A549 (cell line): ENCODE results near the gene GULP1. TPM values are rescaled to one million over a fixed set of nuclear protein-coding genes. Genes with fewer than 3 reads are reported as not detected.

Source experiments
- ATAC-seq, 2 experiments: fragments of 200-7000 bp in 1 of 2; fragments of >200 bp in 1 of 2; cut with Nextera tagmentation in 1 of 2; cut with Tn5 transposase in 1 of 2; 3 replicates each; pipeline versions ENCODE4 v1.8.0 to v1.9.1; 2018 to 2020; ENCODE audit warnings: mild to moderate bottlenecking in 1 of 2, moderate library complexity in 1 of 2
- CTCF ChIA-PET: fragments of 300-600 bp; sonication (Branson Sonifier 250); formaldehyde crosslinking; extraction: SDS; loops from one replicate; lab custom pipeline; 2021; ENCODE audit warnings: antibody characterized with exemption, inconsistent platforms; lab: Yijun Ruan, JAX
- POLR2A ChIA-PET: fragments of 350-600 bp; formaldehyde crosslinking; extraction: SDS; loops from one replicate; lab custom pipeline; 2021; ENCODE audit warnings: antibody characterized with exemption, inconsistent platforms; lab: Yijun Ruan, JAX
- DNase-seq, 2 experiments: peaks; one replicate each; pipeline versions ENCODE4 v3.0.0 to v3.0.0-alpha.2; 2011 to 2016; ENCODE audit warnings: low read depth in 1 of 2, low spot score in 1 of 2
- FAIRE-seq: peaks from 2 replicates; lab custom pipeline; 2011; peaks lifted over from hg19 to GRCh38; lab: Jason Lieb, UNC
- H3K27ac ChIP-seq, 2 experiments: fragments of >200 bp; sonication (Bioruptor Twin); formaldehyde crosslinking; 3 replicates each; pipeline ENCODE4 v1.5.1; 2016 to 2017
- H3K4me1 ChIP-seq: fragments of >200 bp; sonication (Bioruptor Twin); formaldehyde crosslinking; 3 replicates; pipeline ENCODE4 v1.6.1; 2016
- H3K4me2 ChIP-seq: fragments of >200 bp; sonication (Bioruptor Twin); formaldehyde crosslinking; 3 replicates; pipeline ENCODE4 v1.6.1; 2016
- H3K4me3 ChIP-seq: fragments of >200 bp; sonication (Bioruptor Twin); formaldehyde crosslinking; 3 replicates; pipeline ENCODE4 v1.5.1; 2016
- H3K9me3 ChIP-seq: fragments of >200 bp; sonication (Bioruptor Twin); formaldehyde crosslinking; 3 replicates; pipeline ENCODE4 v1.6.1; 2016
- CBX8 ChIP-seq: fragments of 200-600 bp; sonication (generic); IDR thresholded peaks from 2 replicates; pipeline ENCODE4 v1.6.1; 2016
- CHD2 ChIP-seq: fragments of 150-350 bp; IDR thresholded peaks from 2 replicates; pipeline ENCODE4 v1.6.1; 2014; ENCODE audit warnings: low read length; ENCODE audit not compliant: partially characterized antibody
- EHF ChIP-seq: fragments of 250-450 bp; sonication (Bioruptor Pico); IDR thresholded peaks from 2 replicates; pipeline ENCODE4 v1.5.0; 2020; ENCODE audit warnings: mild to moderate bottlenecking
- EP300 ChIP-seq, 2 experiments: fragments of >200 bp; sonication (Bioruptor Twin); formaldehyde crosslinking; IDR thresholded peaks; 2 replicates in 1 of 2; 3 replicates in 1 of 2; pipeline ENCODE4 v1.6.1; 2016 to 2017
- FOSL2 ChIP-seq, 2 experiments: fragments of 450-650 bp in 1 of 2; fragments of >200 bp in 1 of 2; sonication (Bioruptor Twin) in 1 of 2; formaldehyde crosslinking; IDR thresholded peaks; 2 replicates each; pipeline versions ENCODE4 v1.5.0 to v1.6.1; 2016 to 2020; ENCODE audit warnings: mild to moderate bottlenecking in 1 of 2, moderate library complexity in 1 of 2
- GATA3 ChIP-seq: IDR thresholded peaks from 2 replicates; pipeline ENCODE4 v1.6.1; 2012; ENCODE audit warnings: borderline replicate concordance
- HDAC2 ChIP-seq: fragments of 200-600 bp; sonication (generic); IDR thresholded peaks from 2 replicates; pipeline ENCODE4 v1.6.1; 2016
- HES2 ChIP-seq: fragments of >200 bp; sonication (Bioruptor Twin); formaldehyde crosslinking; IDR thresholded peaks from 2 replicates; pipeline ENCODE4 v1.6.1; 2016
- HOXB13 ChIP-seq: fragments of 250-450 bp; sonication (Bioruptor Pico); IDR thresholded peaks from 2 replicates; pipeline ENCODE4 v1.5.0; 2020; ENCODE audit warnings: low read depth, mild to moderate bottlenecking, moderate library complexity
- JUNB ChIP-seq: fragments of >200 bp; sonication (Bioruptor Twin); formaldehyde crosslinking; IDR thresholded peaks from 2 replicates; pipeline ENCODE4 v1.6.1; 2016
- MAFK ChIP-seq: fragments of 450-650 bp; IDR thresholded peaks from 2 replicates; pipeline ENCODE4 v1.6.1; 2014; ENCODE audit not compliant: partially characterized antibody
- MAX ChIP-seq: IDR thresholded peaks from 2 replicates; pipeline ENCODE4 v1.6.1; 2012
- POLR2A ChIP-seq: IDR thresholded peaks from 2 replicates; pipeline ENCODE4 v1.6.1; 2012; ENCODE audit warnings: mild to moderate bottlenecking, low read length
- RARB ChIP-seq: fragments of 250-450 bp; sonication (Bioruptor Pico); IDR thresholded peaks from 2 replicates; pipeline ENCODE4 v1.8.0; 2021; ENCODE audit warnings: mild to moderate bottlenecking, moderate library complexity
- RCOR1 ChIP-seq: fragments of 150-350 bp; IDR thresholded peaks from 2 replicates; pipeline ENCODE4 v1.6.1; 2014; ENCODE audit warnings: antibody characterized with exemption, low read length, low read depth
- REST ChIP-seq: fragments of 200-600 bp; sonication (generic); IDR thresholded peaks from 2 replicates; pipeline ENCODE4 v1.6.1; 2016; ENCODE audit warnings: antibody characterized with exemption, mild to moderate bottlenecking, moderate library complexity
- RNF2 ChIP-seq: fragments of 200-600 bp; sonication (generic); IDR thresholded peaks from 2 replicates; pipeline ENCODE4 v1.6.1; 2016; ENCODE audit warnings: low read depth, mild to moderate bottlenecking, antibody characterized with exemption, moderate library complexity, borderline replicate concordance
- SREBF2 ChIP-seq: fragments of 450-650 bp; IDR thresholded peaks from 2 replicates; pipeline ENCODE4 v1.6.1; 2014; ENCODE audit warnings: mild to moderate bottlenecking, moderate library complexity
- ZFP36 ChIP-seq: fragments of 450-650 bp; IDR thresholded peaks from 2 replicates; pipeline ENCODE4 v1.6.1; 2014; ENCODE audit warnings: borderline replicate concordance; ENCODE audit not compliant: partially characterized antibody
- WGBS: methylation state at CpG from one replicate; pipeline ENCODE4 v1.1.6; 2017; ENCODE audit errors: missing lambda C conversion rate; 5-methylcytosine and 5-hydroxymethylcytosine counted together
- polyA plus RNA-seq, 4 experiments: library from polyadenylated mRNA; depleted of rRNA in 3 of 4; stranded (reverse); fragments of >200 nt; fragmentation: RNase III in 1 of 4; extraction: RNeasy Plus Mini Kit Qiagen cat#74134 plus additional on column Dnase treatment in 1 of 4; gene quantifications; 2 replicates in 3 of 4; 3 replicates in 1 of 4; pipeline ENCODE4 v1.2.3, GENCODE V29; 2011 to 2017
- TF ChIP-seq, protein P1 (sequence below): fragments of 450-650 bp; IDR thresholded peaks from 2 replicates; pipeline ENCODE4 v1.6.1; 2014; ENCODE audit warnings: antibody characterized with exemption
- TF ChIP-seq, protein P2 (sequence below): fragments of 250-450 bp; sonication (Bioruptor Pico); IDR thresholded peaks from 2 replicates; pipeline ENCODE4 v1.5.0; 2021; ENCODE audit warnings: mild to moderate bottlenecking, moderate library complexity, borderline replicate concordance
- TF ChIP-seq, protein P3 (sequence below): fragments of 150-350 bp; IDR thresholded peaks from 2 replicates; pipeline ENCODE4 v1.6.1; 2014; ENCODE audit warnings: low read depth, mild to moderate bottlenecking, low read length

GULP1 gene
- polyA plus RNA-seq, 2 of the 4 experiments (the other 2 are of a cell fraction) = 30.7 to 89.2 TPM

DNA sequence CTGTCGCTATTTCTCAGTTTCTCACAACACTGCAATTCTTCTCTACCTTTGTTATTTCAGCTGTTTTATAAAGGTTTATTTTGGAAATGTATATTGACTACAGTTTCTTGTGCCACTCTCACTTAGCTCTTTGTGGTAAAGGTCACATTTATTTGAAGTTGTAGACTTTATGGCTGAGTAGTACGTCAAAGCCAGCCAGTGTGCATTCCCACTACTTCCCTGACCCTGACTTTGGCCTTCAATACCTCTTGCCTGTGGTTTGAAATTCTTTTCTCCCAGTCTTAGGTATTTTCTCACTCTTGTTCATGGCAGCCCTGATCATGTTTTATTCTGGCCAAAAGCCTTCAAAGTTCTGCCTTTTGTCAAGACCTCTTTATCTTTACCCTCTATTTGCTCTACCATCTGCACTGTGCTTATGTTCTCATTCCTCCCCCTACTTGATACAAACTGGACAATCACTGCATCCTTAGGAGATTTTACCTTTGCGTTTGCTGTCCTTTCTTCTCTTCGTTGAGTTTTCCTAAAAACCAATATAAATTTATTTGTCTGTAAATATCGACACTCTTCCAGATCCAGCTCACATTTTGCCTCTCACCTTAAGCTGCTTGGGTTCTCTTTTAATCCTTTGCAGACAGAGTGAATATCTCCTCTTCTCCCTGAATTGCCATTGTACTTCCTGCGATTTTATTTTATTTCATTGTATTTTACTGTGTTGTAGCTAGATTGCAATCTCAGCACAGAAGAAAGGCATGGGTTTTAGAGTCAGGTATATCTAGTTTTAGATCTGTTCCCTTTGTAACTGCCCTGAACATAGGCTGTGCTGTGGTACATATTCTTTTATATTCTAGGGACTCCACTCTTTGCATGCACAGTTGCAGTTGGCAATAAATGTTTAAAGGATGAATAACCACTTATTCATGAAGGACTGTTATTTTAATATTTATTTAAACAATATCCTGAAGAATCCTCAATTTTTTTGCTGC is 31.2 kb downstream of the GULP1 start:
- ATAC-seq = peak; percentile 60 to 86
- 9% methylated on average over 6 of the region's 6 CpGs for WGBS
- DNase-seq = peak in 1 of 2 experiments; percentile 77
- Histone ChIP-seq H3K27ac (peak overlapping the region; percentile 56 to 74), H3K4me3 (0 out of 3 replicates have a peak overlapping the region, but pooled peaks have one; percentile 16), H3K4me1 (peaks cover 68% of the 10 kb centered on the region), H3K4me2 (peak overlapping the region; percentile 83), H3K9me3 (no peaks in the 10 kb centered on the region)
- CTCF ChIA-PET = no interaction called here
- no peak for FAIRE-seq
- POLR2A ChIA-PET = interaction anchor here (1.8 kb wide), 1 partner anchor 30 kb away, joined by 13 read pairs; the partner anchor contains the start of gene GULP1
- TF ChIP-seq HDAC2 = no peak
- peak in 1 of 2 experiments; percentile 61; a peak in 2 of 5 replicates for TF ChIP-seq EP300 (IDR thresholded peaks at IDR 0.05)
- TF ChIP-seq RARB = no peak
- TF ChIP-seq CHD2 = no peak
- TF ChIP-seq, protein P1, sequence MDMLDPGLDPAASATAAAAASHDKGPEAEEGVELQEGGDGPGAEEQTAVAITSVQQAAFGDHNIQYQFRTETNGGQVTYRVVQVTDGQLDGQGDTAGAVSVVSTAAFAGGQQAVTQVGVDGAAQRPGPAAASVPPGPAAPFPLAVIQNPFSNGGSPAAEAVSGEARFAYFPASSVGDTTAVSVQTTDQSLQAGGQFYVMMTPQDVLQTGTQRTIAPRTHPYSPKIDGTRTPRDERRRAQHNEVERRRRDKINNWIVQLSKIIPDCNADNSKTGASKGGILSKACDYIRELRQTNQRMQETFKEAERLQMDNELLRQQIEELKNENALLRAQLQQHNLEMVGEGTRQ = no peak
- no peak for TF ChIP-seq RCOR1
- TF ChIP-seq GATA3 = peak; percentile 74
- no peak for TF ChIP-seq RNF2
- no peak for TF ChIP-seq SREBF2
- no peak for TF ChIP-seq CBX8
- no peak for TF ChIP-seq MAFK
- TF ChIP-seq FOSL2 (IDR thresholded peaks at IDR 0.05) = no peak
- TF ChIP-seq FOSL2 (CRISPR knock-in tag; IDR thresholded peaks at IDR 0.05) = no peak
- 0 out of 2 replicates have a peak, but pooled peaks have one; percentile 46 for TF ChIP-seq HOXB13 (CRISPR knock-in tag)
- TF ChIP-seq, protein P2, sequence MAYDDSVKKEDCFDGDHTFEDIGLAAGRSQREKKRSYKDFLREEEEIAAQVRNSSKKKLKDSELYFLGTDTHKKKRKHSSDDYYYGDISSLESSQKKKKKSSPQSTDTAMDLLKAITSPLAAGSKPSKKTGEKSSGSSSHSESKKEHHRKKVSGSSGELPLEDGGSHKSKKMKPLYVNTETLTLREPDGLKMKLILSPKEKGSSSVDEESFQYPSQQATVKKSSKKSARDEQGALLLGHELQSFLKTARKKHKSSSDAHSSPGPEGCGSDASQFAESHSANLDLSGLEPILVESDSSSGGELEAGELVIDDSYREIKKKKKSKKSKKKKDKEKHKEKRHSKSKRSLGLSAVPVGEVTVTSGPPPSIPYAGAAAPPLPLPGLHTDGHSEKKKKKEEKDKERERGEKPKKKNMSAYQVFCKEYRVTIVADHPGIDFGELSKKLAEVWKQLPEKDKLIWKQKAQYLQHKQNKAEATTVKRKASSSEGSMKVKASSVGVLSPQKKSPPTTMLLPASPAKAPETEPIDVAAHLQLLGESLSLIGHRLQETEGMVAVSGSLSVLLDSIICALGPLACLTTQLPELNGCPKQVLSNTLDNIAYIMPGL (CRISPR knock-in tag) = no peak
- TF ChIP-seq JUNB = no peak
- no peak for TF ChIP-seq EHF (CRISPR knock-in tag)

DNA sequence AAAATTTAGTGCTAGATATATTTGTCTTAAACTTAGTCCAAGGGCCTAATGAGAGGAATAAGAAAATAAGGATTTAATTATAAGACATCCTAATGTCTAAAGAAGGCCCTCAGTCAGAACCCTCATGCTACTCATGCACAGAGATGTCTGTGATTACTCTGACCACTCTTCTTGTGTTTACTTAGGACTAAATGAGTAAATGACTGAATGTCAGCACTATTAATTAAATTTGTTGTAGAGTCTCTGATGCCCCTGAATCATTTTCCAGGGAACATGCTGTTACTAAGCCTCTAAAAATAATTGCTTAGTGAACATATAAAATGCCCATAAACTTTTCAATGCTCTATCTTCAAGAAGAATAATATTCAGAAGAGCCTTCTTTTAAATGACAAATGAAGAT is 32.4 kb downstream of the GULP1 start:
- ChIA-PET CTCF (no interaction called here), POLR2A (no interaction called here)
- no peaks in the 10 kb centered on the region for H3K9me3 ChIP-seq
- H3K4me3 ChIP-seq = no peak overlapping the region
- DNase-seq (no peak), FAIRE-seq (no peak), ATAC-seq (no peak)
- H3K4me2 ChIP-seq = peak overlapping the region; percentile 83
- TF ChIP-seq EP300 (IDR thresholded peaks at IDR 0.05) (no peak), REST (no peak), HES2 (no peak), POLR2A (no peak), MAX (no peak), MAFK (no peak), ZFP36 (no peak)
- TF ChIP-seq, protein P3, sequence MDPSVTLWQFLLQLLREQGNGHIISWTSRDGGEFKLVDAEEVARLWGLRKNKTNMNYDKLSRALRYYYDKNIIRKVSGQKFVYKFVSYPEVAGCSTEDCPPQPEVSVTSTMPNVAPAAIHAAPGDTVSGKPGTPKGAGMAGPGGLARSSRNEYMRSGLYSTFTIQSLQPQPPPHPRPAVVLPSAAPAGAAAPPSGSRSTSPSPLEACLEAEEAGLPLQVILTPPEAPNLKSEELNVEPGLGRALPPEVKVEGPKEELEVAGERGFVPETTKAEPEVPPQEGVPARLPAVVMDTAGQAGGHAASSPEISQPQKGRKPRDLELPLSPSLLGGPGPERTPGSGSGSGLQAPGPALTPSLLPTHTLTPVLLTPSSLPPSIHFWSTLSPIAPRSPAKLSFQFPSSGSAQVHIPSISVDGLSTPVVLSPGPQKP = no peak
- TF ChIP-seq, protein P2 (CRISPR knock-in tag) = no peak
- peaks cover 65% of the 10 kb centered on the region for H3K4me1 ChIP-seq
- peak overlapping the region; percentile 56 to 74; a peak in 3 of 6 replicates for H3K27ac ChIP-seq
